Neural progenitor cell (in vitro differentiated cells): ENCODE measurements around the gene STK33.

Experiments used
- EZH2 ChIP-seq: fragments of 200-600 bp; sonication (generic); IDR thresholded peaks from 2 replicates; pipeline ENCODE4 v1.6.1; 2017; ENCODE audit warnings: antibody characterized with exemption, mild to moderate bottlenecking, moderate library complexity
- EZH2phosphoT487 ChIP-seq: fragments of 200-600 bp; sonication (generic); IDR thresholded peaks from 2 replicates; pipeline ENCODE4 v1.6.1; 2017; ENCODE audit warnings: antibody characterized with exemption
- TF ChIP-seq, protein P1 (sequence below): fragments of 200-600 bp; sonication (generic); IDR thresholded peaks from 2 replicates; pipeline ENCODE4 v1.5.1; 2017; ENCODE audit warnings: antibody characterized with exemption, mild to moderate bottlenecking

DNA sequence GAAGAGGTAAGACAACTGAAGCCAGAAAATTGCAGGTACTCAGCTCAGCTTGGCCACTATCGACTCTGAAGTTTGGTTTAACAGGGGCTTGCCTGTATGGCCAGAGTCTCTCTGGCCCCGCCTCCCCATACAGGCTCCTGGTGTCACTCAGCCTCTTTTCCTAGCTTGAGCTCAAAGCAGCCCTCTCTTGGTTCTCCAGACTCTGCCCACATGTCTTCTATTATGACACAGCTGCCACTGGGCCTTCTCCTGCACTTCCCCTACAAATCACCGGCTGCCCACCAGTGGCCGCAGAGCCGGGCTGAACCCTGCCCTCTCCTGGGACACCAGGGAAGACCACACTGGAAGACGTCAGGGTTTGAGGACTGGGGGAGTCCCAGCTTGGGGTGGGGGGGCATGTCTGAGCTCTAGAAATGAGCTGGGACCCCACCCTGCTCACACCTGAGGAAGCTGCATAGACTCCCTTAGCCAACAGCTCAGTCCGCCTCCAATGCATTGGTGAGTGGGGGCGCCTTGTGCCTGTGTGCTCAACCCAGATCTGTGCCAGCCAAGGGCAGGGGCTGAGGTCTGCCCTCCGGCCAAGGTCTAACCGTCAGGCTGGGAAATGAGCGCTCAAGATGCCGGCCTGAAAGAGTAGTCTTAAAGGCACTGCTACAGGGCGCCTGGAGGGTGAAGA, 236.0 kb downstream of the STK33 start:
- TF ChIP-seq, protein P1, sequence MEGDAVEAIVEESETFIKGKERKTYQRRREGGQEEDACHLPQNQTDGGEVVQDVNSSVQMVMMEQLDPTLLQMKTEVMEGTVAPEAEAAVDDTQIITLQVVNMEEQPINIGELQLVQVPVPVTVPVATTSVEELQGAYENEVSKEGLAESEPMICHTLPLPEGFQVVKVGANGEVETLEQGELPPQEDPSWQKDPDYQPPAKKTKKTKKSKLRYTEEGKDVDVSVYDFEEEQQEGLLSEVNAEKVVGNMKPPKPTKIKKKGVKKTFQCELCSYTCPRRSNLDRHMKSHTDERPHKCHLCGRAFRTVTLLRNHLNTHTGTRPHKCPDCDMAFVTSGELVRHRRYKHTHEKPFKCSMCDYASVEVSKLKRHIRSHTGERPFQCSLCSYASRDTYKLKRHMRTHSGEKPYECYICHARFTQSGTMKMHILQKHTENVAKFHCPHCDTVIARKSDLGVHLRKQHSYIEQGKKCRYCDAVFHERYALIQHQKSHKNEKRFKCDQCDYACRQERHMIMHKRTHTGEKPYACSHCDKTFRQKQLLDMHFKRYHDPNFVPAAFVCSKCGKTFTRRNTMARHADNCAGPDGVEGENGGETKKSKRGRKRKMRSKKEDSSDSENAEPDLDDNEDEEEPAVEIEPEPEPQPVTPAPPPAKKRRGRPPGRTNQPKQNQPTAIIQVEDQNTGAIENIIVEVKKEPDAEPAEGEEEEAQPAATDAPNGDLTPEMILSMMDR, result no peak
- TF ChIP-seq EZH2, result no peak
- no peak for TF ChIP-seq EZH2phosphoT487
